ENCODE data around the gene FAM187B. TPM values are rescaled to one million over a fixed set of nuclear protein-coding genes. Genes with fewer than 3 reads are reported as not detected.

Gene FAM187B
- total and polyA plus RNA-seq, 2 of the 8 experiments (the other 6 are each of a cell fraction or from before 2014, with no cell fraction given), result not detected

DNA sequence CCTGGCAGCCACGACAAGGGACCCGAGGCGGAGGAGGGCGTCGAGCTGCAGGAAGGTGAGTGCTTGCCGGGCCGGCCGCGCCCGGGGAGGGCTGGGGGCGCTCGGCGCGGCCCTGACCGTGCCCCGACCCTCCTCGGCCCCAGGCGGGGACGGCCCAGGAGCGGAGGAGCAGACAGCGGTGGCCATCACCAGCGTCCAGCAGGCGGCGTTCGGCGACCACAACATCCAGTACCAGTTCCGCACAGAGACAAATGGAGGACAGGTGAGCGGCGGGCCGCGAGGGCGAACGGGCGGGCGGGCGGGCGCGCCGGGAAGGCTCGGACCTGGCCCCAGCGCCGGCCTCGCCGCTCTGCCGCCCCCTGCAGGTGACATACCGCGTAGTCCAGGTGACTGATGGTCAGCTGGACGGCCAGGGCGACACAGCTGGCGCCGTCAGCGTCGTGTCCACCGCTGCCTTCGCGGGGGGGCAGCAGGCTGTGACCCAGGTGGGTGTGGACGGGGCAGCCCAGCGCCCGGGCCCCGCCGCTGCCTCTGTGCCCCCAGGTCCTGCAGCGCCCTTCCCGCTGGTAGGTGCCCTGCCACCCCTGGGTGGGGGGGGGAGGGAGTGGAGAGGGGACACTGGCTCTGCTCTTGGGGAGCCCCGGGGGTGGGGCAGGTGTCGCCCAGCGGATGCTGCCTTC lies 41.0 kb upstream of the FAM187B start (continued):
- TF ChIP-seq, protein P1, sequence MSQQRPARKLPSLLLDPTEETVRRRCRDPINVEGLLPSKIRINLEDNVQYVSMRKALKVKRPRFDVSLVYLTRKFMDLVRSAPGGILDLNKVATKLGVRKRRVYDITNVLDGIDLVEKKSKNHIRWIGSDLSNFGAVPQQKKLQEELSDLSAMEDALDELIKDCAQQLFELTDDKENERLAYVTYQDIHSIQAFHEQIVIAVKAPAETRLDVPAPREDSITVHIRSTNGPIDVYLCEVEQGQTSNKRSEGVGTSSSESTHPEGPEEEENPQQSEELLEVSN (IDR thresholded peaks at IDR 0.05), result no peak
- no peak for TF ChIP-seq SUZ12 (IDR thresholded peaks at IDR 0.05; ENCODE audit: low read length)
- no peak for TF ChIP-seq RXRA (IDR thresholded peaks at IDR 0.05; ENCODE audit: insufficient read depth, low read depth, low read length)
- TF ChIP-seq, protein P2, sequence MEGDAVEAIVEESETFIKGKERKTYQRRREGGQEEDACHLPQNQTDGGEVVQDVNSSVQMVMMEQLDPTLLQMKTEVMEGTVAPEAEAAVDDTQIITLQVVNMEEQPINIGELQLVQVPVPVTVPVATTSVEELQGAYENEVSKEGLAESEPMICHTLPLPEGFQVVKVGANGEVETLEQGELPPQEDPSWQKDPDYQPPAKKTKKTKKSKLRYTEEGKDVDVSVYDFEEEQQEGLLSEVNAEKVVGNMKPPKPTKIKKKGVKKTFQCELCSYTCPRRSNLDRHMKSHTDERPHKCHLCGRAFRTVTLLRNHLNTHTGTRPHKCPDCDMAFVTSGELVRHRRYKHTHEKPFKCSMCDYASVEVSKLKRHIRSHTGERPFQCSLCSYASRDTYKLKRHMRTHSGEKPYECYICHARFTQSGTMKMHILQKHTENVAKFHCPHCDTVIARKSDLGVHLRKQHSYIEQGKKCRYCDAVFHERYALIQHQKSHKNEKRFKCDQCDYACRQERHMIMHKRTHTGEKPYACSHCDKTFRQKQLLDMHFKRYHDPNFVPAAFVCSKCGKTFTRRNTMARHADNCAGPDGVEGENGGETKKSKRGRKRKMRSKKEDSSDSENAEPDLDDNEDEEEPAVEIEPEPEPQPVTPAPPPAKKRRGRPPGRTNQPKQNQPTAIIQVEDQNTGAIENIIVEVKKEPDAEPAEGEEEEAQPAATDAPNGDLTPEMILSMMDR (IDR thresholded peaks at IDR 0.05; ENCODE audit: control extremely low read depth in 1 of 3, insufficient read depth in 1 of 3, low read depth in 1 of 3, low read length in 3 of 3), result peak; percentile 46 to 72 (median 66)
- no peak for TF ChIP-seq RNF2 (IDR thresholded peaks at IDR 0.05; ENCODE audit: borderline replicate concordance, low read depth, low read length, missing control alignments, poor library complexity, severe bottlenecking)
- TF ChIP-seq CHD1 (IDR thresholded peaks at IDR 0.05; ENCODE audit: low read depth, low read length), result no peak
- no peak for TF ChIP-seq GABPA (IDR thresholded peaks at IDR 0.05; ENCODE audit: borderline replicate concordance, insufficient read depth, low read length)
- 0 out of 2 replicates have a peak, but pooled peaks have one; percentile 1 for TF ChIP-seq SRF (IDR thresholded peaks at IDR 0.05; ENCODE audit: low read depth, low read length)
- TF ChIP-seq CBX8 (IDR thresholded peaks at IDR 0.05; ENCODE audit: borderline replicate concordance, low read depth, low read length), result no peak
- 0 out of 2 replicates have a peak, but pooled peaks have one; percentile 18 for TF ChIP-seq KDM5A (IDR thresholded peaks at IDR 0.05; ENCODE audit: low read length)
- TF ChIP-seq, protein P3, sequence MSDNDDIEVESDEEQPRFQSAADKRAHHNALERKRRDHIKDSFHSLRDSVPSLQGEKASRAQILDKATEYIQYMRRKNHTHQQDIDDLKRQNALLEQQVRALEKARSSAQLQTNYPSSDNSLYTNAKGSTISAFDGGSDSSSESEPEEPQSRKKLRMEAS (IDR thresholded peaks at IDR 0.05), result 0 out of 2 replicates have a peak, but pooled peaks have one; percentile 30
- TF ChIP-seq CHD2 (IDR thresholded peaks at IDR 0.05; ENCODE audit: low read length), result no peak; the same call in 1 of the 2 replicates
- 0 out of 2 replicates have a peak, but pooled peaks have one; percentile 9 for TF ChIP-seq SP1 (IDR thresholded peaks at IDR 0.05; ENCODE audit: low read depth, low read length)
- peak; percentile 61; the same call in 1 of the 2 replicates for TF ChIP-seq RBBP5 (IDR thresholded peaks at IDR 0.05; ENCODE audit: borderline replicate concordance, low read depth, low read length)
- TF ChIP-seq YY1 (IDR thresholded peaks at IDR 0.05; ENCODE audit: low read depth, low read length), result peak; percentile 74
- TF ChIP-seq KDM4A (IDR thresholded peaks at IDR 0.05; ENCODE audit: low read depth, low read length, severe bottlenecking), result peak; percentile 63
- TF ChIP-seq TEAD4 (IDR thresholded peaks at IDR 0.05; ENCODE audit: low read depth, low read length), result peak; percentile 92
- TF ChIP-seq TCF12 (IDR thresholded peaks at IDR 0.05; ENCODE audit: low read depth, low read length), result 0 out of 2 replicates have a peak, but pooled peaks have one; percentile 71
- TF ChIP-seq GTF2F1 (IDR thresholded peaks at IDR 0.05; ENCODE audit: borderline replicate concordance, low read depth, low read length), result no peak
